ENCODE results near the gene ISYNA1. TPM values are rescaled to one million over a fixed set of nuclear protein-coding genes. Genes with fewer than 3 reads are reported as not detected.

The ISYNA1 gene
- total RNA-seq, 1 donor, result 8.0 TPM

GRCh38 chr19:18427080-18427742, 10.7 kb downstream of the ISYNA1 start:
- DNase-seq (ENCODE audit: insufficient read length, low spot score, missing footprints), result peak; percentile 87
- peaks cover 46% of the 10 kb centered on the region for H4K20me1 ChIP-seq (ENCODE audit: insufficient read depth, low read length)
- no peak for TF ChIP-seq CTCF (IDR thresholded peaks at IDR 0.05; ENCODE audit: extremely low read depth, low read depth, low read length)
- no peak overlapping the region for H3K4me2 ChIP-seq (ENCODE audit: insufficient read depth, low read length)
- peaks cover 29% of the 10 kb centered on the region for H3K4me1 ChIP-seq (ENCODE audit: insufficient read depth, low read length)
- H3K27me3 ChIP-seq (ENCODE audit: insufficient read depth, low read length), result no peaks in the 10 kb centered on the region
- peaks cover 3% of the 10 kb centered on the region for H3K36me3 ChIP-seq (ENCODE audit: insufficient read depth, low read length)
- no peaks in the 10 kb centered on the region for H3K9me3 ChIP-seq (ENCODE audit: low read depth, low read length)
- peak overlapping the region; percentile 39 for H3K27ac ChIP-seq (ENCODE audit: low read depth, low read length)
- no peak overlapping the region for H2AFZ ChIP-seq (ENCODE audit: low read length)
- no peak overlapping the region for H3K4me3 ChIP-seq (ENCODE audit: insufficient read depth, low read length)
- peaks cover 70% of the 10 kb centered on the region for H3K79me2 ChIP-seq (ENCODE audit: insufficient read depth, low read length)

- DNase-seq (ENCODE audit: insufficient read length, low spot score, missing footprints), result no peak
- no peaks in the 10 kb centered on the region for H3K27me3 ChIP-seq (ENCODE audit: insufficient read depth, low read length)
- peaks cover 79% of the 10 kb centered on the region for H3K79me2 ChIP-seq (ENCODE audit: insufficient read depth, low read length)
- peaks cover 55% of the 10 kb centered on the region for H4K20me1 ChIP-seq (ENCODE audit: insufficient read depth, low read length)
- no peaks in the 10 kb centered on the region for H3K9me3 ChIP-seq (ENCODE audit: low read depth, low read length)
- H3K36me3 ChIP-seq (ENCODE audit: insufficient read depth, low read length), result peaks cover 3% of the 10 kb centered on the region
- no peak for TF ChIP-seq CTCF (IDR thresholded peaks at IDR 0.05; ENCODE audit: extremely low read depth, low read depth, low read length)
- peaks cover 29% of the 10 kb centered on the region for H3K4me1 ChIP-seq (ENCODE audit: insufficient read depth, low read length)
- H2AFZ ChIP-seq (ENCODE audit: low read length), result no peak overlapping the region
- peak overlapping the region; percentile 54 for H3K4me2 ChIP-seq (ENCODE audit: insufficient read depth, low read length)
- H3K4me3 ChIP-seq (ENCODE audit: insufficient read depth, low read length), result no peak overlapping the region
- peak overlapping the region; percentile 39 for H3K27ac ChIP-seq (ENCODE audit: low read depth, low read length)
Measured at GRCh38 chr19:18426416-18426767, 11.5 kb downstream of the ISYNA1 start.

- DNase-seq (ENCODE audit: insufficient read length, low spot score, missing footprints), result peak; percentile 100
- Histone ChIP-seq H3K79me2 (ENCODE audit: insufficient read depth, low read length) (peaks cover 85% of the 10 kb centered on the region), H3K4me3 (ENCODE audit: insufficient read depth, low read length) (no peak overlapping the region), H2AFZ (ENCODE audit: low read length) (no peak overlapping the region), H3K4me2 (ENCODE audit: insufficient read depth, low read length) (peak overlapping the region; percentile 54), H3K36me3 (ENCODE audit: insufficient read depth, low read length) (peaks cover 3% of the 10 kb centered on the region), H3K27ac (ENCODE audit: low read depth, low read length) (peak overlapping the region; percentile 57), H4K20me1 (ENCODE audit: insufficient read depth, low read length) (peaks cover 61% of the 10 kb centered on the region), H3K4me1 (ENCODE audit: insufficient read depth, low read length) (peaks cover 33% of the 10 kb centered on the region), H3K9me3 (ENCODE audit: low read depth, low read length) (no peaks in the 10 kb centered on the region), H3K27me3 (ENCODE audit: insufficient read depth, low read length) (no peaks in the 10 kb centered on the region)
- TF ChIP-seq CTCF (IDR thresholded peaks at IDR 0.05; ENCODE audit: extremely low read depth, low read depth, low read length), result peak; percentile 21
Measured at GRCh38 chr19:18425515-18426415, 12.2 kb downstream of the ISYNA1 start.

Data from osteoblast (primary cell).